Choroid plexus epithelial cell (primary cell): ENCODE results near the gene TET1.
A peak's percentile ranks its signal among the peaks of the same experiment; 100 is the strongest.
"Not testable (repeated sequence)": the region's sequence is repeated elsewhere in the genome, so short reads cannot be mapped to it uniquely, and the experiment has no call there.

Experiments
- DNase-seq: peaks from one replicate; pipeline ENCODE4 v3.0.0-alpha.2; 2010; ENCODE audit warnings: low read depth
- H3K4me3 ChIP-seq: 2 replicates; pipeline ENCODE4 v1.5.1; 2011; ENCODE audit warnings: low read depth, mild to moderate bottlenecking, control low read depth, low read length, moderate library complexity
- CTCF ChIP-seq: conservative IDR thresholded peaks from 2 replicates; pipeline ENCODE4 v1.5.1; 2011; ENCODE audit warnings: low read depth, mild to moderate bottlenecking, control low read depth, inconsistent platforms, low read length, moderate library complexity

TET1 gene

GRCh38 chr10:68633816-68634466 is 73.8 kb downstream of the TET1 start:
- DNase-seq = no peak
- no peak overlapping the region for H3K4me3 ChIP-seq
- no peak for TF ChIP-seq CTCF

GRCh38 chr10:68636335-68636734 is 76.2 kb downstream of the TET1 start:
- DNase-seq = no peak
- TF ChIP-seq CTCF = no peak
- H3K4me3 ChIP-seq = no peak overlapping the region

- not testable (repeated sequence) for DNase-seq
Observed at GRCh38 chr10:68643550-68643949, 83.4 kb downstream of the TET1 start.

GRCh38 chr10:68647672-68648341 is 87.7 kb downstream of the TET1 start:
- TF ChIP-seq CTCF = no peak
- H3K4me3 ChIP-seq = no peak overlapping the region

More at GRCh38 chr10:68643550-68643949, 83.4 kb downstream of the TET1 start:
- H3K4me3 ChIP-seq = not testable (repeated sequence)

GRCh38 chr10:68655620-68656126 is 95.5 kb downstream of the TET1 start:
- no peak for DNase-seq
- TF ChIP-seq CTCF = no peak
- H3K4me3 ChIP-seq = no peak overlapping the region

More at GRCh38 chr10:68647672-68648341, 87.7 kb downstream of the TET1 start:
- DNase-seq = peak; percentile 92

- no peak overlapping the region for H3K4me3 ChIP-seq
- peak; percentile 69 for DNase-seq
- TF ChIP-seq CTCF = no peak
Observed at GRCh38 chr10:68665841-68666240, 105.7 kb downstream of the TET1 start.

- no peak overlapping the region for H3K4me3 ChIP-seq
- DNase-seq = peak; percentile 93
- no peak for TF ChIP-seq CTCF
Observed at GRCh38 chr10:68666280-68666760, 106.2 kb downstream of the TET1 start.
